OCI-LY7 (cell line): ENCODE results near the gene FN3KRP.
"Not testable (repeated sequence)": the region's sequence is repeated elsewhere in the genome, so short reads cannot be mapped to it uniquely, and the experiment has no call there.

ENCODE experiments used
- EZH2phosphoT487 ChIP-seq: fragments of 200-600 bp; sonication (generic); IDR thresholded peaks from 2 replicates; pipeline ENCODE4 v1.6.1; 2018; ENCODE audit warnings: low read depth, borderline replicate concordance, mild to moderate bottlenecking, mixed run types, antibody characterized with exemption, low read length, moderate library complexity, mixed read lengths
- TF ChIP-seq, protein P1 (sequence below): fragments of 200-600 bp; sonication (generic); conservative IDR thresholded peaks from 2 replicates; pipeline ENCODE4 v1.5.1; 2014; ENCODE audit warnings: mild to moderate bottlenecking, antibody characterized with exemption, low read length, moderate library complexity, mixed read lengths

DNA sequence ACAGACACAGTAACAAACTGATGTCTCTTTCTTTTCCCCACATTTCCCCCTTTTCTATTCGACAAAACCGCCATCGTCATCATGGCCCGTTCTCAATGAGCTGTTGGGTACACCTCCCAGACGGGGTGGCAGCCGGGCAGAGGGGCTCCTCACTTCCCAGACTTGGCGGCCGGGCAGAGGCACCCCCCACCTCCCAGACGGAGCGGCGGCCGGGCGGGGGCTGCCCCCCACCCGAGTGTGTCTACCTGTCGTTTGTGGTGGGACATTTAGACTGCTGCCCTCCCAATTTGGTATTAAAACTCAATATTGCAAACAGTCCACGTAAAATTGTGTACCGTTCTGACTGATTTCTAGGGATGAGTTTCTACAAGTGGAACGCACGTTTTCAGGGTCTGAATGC lies 58.0 kb downstream of the FN3KRP start:
- TF ChIP-seq, protein P1, sequence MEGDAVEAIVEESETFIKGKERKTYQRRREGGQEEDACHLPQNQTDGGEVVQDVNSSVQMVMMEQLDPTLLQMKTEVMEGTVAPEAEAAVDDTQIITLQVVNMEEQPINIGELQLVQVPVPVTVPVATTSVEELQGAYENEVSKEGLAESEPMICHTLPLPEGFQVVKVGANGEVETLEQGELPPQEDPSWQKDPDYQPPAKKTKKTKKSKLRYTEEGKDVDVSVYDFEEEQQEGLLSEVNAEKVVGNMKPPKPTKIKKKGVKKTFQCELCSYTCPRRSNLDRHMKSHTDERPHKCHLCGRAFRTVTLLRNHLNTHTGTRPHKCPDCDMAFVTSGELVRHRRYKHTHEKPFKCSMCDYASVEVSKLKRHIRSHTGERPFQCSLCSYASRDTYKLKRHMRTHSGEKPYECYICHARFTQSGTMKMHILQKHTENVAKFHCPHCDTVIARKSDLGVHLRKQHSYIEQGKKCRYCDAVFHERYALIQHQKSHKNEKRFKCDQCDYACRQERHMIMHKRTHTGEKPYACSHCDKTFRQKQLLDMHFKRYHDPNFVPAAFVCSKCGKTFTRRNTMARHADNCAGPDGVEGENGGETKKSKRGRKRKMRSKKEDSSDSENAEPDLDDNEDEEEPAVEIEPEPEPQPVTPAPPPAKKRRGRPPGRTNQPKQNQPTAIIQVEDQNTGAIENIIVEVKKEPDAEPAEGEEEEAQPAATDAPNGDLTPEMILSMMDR = not testable (repeated sequence)
- TF ChIP-seq EZH2phosphoT487 = not testable (repeated sequence)
